DOHH2 (cell line): ENCODE measurements around the gene BOLA3.

Source experiments
- H3F3A ChIP-seq: fragments of 200-600 bp; sonication (generic), shearing (Covaris generic); 2 replicates; pipeline ENCODE4 v1.6.0; 2016; ENCODE audit warnings: antibody characterized with exemption, mild to moderate bottlenecking; ENCODE audit not compliant: control insufficient read depth, insufficient read depth
- H3K27ac ChIP-seq: fragments of 200-600 bp; sonication (generic); 2 replicates; pipeline ENCODE4 v1.5.1; 2014; ENCODE audit warnings: low read depth, mild to moderate bottlenecking, low read length, moderate library complexity
- H3K27me3 ChIP-seq: fragments of 200-600 bp; sonication (generic); 2 replicates; pipeline ENCODE4 v1.6.1; 2014; ENCODE audit warnings: mild to moderate bottlenecking, low read length, mixed read lengths; ENCODE audit not compliant: control insufficient read depth
- H3K36me3 ChIP-seq: fragments of 200-600 bp; sonication (generic); 2 replicates; pipeline ENCODE4 v1.6.1; 2014; ENCODE audit warnings: mild to moderate bottlenecking, low read length, moderate library complexity, mixed read lengths; ENCODE audit not compliant: control insufficient read depth
- H3K4me1 ChIP-seq: fragments of 200-600 bp; sonication (generic); 2 replicates; pipeline ENCODE4 v1.6.1; 2014; ENCODE audit warnings: mild to moderate bottlenecking, low read length, mixed read lengths; ENCODE audit not compliant: control insufficient read depth
- H3K4me2 ChIP-seq: fragments of 200-600 bp; sonication (generic); 2 replicates; pipeline ENCODE4 v1.6.0; 2014; ENCODE audit warnings: mild to moderate bottlenecking, low read length, moderate library complexity
- H3K4me3 ChIP-seq: fragments of 200-600 bp; sonication (generic); 2 replicates; pipeline ENCODE4 v1.5.1; 2014; ENCODE audit warnings: mild to moderate bottlenecking, low read length, mixed read lengths
- H3K79me2 ChIP-seq: fragments of 200-600 bp; sonication (generic); 2 replicates; pipeline ENCODE4 v1.6.1; 2014; ENCODE audit warnings: mild to moderate bottlenecking, low read length, mixed read lengths; ENCODE audit not compliant: control insufficient read depth
- H3K9me2 ChIP-seq: fragments of 200-600 bp; sonication (generic); replicated peaks from 2 replicates; pipeline ENCODE4 v1.6.1; 2014; ENCODE audit warnings: mild to moderate bottlenecking, low read length, mixed read lengths; ENCODE audit not compliant: control insufficient read depth
- H3K9me3 ChIP-seq: fragments of 200-600 bp; sonication (generic); 2 replicates; pipeline ENCODE4 v1.6.1; 2014; ENCODE audit warnings: antibody characterized with exemption, low read length, mixed read lengths; ENCODE audit not compliant: control insufficient read depth, insufficient read depth
- H4K20me1 ChIP-seq: fragments of 200-600 bp; sonication (generic); 2 replicates; pipeline ENCODE4 v1.6.0; 2014; ENCODE audit warnings: low read depth, mild to moderate bottlenecking, antibody characterized with exemption, low read length, moderate library complexity; ENCODE audit not compliant: control insufficient read depth, insufficient read depth
- EZH2phosphoT487 ChIP-seq: fragments of 200-600 bp; sonication (generic); IDR thresholded peaks from 2 replicates; pipeline ENCODE4 v1.6.1; 2017; ENCODE audit warnings: borderline replicate concordance, mild to moderate bottlenecking, antibody characterized with exemption, low read length, moderate library complexity, mixed read lengths
- TF ChIP-seq, protein P1 (sequence below): fragments of 200-600 bp; sonication (generic); IDR thresholded peaks from one replicate; pipeline ENCODE4 v1.5.1; 2014; ENCODE audit warnings: antibody characterized with exemption, mild to moderate bottlenecking, low read depth, low read length; ENCODE audit not compliant: poor library complexity, severe bottlenecking

The BOLA3 gene

DNA sequence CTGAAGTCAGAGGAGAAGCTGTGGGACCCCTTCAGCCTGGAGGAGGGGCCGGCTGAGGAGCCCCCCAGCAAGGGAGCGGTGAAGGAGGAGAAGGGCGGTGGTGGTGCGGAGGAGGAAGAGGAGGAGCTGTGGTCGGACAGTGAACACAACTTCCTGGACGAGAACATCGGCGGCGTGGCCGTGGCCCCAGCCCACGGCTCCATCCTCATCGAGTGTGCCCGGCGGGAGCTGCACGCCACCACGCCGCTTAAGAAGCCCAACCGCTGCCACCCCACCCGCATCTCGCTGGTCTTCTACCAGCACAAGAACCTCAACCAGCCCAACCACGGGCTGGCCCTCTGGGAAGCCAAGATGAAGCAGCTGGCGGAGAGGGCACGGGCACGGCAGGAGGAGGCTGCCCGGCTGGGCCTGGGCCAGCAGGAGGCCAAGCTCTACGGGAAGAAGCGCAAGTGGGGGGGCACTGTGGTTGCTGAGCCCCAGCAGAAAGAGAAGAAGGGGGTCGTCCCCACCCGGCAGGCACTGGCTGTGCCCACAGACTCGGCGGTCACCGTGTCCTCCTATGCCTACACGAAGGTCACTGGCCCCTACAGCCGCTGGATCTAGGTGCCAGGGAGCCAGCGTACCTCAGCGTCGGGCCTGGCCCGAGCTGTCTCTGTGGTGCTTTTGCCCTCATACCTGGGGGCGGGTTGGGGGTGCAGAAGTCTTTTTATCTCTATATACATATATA is 46.0 kb downstream of the BOLA3 start:
- H3F3A ChIP-seq, result peaks cover 2% of the 10 kb centered on the region; the same call in 1 of the 2 replicates
- no peak overlapping the region for H3K27ac ChIP-seq
- no peaks in the 10 kb centered on the region for H3K27me3 ChIP-seq
- H4K20me1 ChIP-seq, result no peaks in the 10 kb centered on the region
- H3K4me3 ChIP-seq, result no peak overlapping the region
- H3K4me1 ChIP-seq, result no peaks in the 10 kb centered on the region
- no peaks in the 10 kb centered on the region for H3K9me2 ChIP-seq
- no peaks in the 10 kb centered on the region for H3K9me3 ChIP-seq
- H3K4me2 ChIP-seq, result no peak overlapping the region
- peaks cover 43% of the 10 kb centered on the region for H3K36me3 ChIP-seq
- no peak for TF ChIP-seq EZH2phosphoT487
- TF ChIP-seq, protein P1, sequence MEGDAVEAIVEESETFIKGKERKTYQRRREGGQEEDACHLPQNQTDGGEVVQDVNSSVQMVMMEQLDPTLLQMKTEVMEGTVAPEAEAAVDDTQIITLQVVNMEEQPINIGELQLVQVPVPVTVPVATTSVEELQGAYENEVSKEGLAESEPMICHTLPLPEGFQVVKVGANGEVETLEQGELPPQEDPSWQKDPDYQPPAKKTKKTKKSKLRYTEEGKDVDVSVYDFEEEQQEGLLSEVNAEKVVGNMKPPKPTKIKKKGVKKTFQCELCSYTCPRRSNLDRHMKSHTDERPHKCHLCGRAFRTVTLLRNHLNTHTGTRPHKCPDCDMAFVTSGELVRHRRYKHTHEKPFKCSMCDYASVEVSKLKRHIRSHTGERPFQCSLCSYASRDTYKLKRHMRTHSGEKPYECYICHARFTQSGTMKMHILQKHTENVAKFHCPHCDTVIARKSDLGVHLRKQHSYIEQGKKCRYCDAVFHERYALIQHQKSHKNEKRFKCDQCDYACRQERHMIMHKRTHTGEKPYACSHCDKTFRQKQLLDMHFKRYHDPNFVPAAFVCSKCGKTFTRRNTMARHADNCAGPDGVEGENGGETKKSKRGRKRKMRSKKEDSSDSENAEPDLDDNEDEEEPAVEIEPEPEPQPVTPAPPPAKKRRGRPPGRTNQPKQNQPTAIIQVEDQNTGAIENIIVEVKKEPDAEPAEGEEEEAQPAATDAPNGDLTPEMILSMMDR, result no peak
- no peaks in the 10 kb centered on the region for H3K79me2 ChIP-seq

DNA sequence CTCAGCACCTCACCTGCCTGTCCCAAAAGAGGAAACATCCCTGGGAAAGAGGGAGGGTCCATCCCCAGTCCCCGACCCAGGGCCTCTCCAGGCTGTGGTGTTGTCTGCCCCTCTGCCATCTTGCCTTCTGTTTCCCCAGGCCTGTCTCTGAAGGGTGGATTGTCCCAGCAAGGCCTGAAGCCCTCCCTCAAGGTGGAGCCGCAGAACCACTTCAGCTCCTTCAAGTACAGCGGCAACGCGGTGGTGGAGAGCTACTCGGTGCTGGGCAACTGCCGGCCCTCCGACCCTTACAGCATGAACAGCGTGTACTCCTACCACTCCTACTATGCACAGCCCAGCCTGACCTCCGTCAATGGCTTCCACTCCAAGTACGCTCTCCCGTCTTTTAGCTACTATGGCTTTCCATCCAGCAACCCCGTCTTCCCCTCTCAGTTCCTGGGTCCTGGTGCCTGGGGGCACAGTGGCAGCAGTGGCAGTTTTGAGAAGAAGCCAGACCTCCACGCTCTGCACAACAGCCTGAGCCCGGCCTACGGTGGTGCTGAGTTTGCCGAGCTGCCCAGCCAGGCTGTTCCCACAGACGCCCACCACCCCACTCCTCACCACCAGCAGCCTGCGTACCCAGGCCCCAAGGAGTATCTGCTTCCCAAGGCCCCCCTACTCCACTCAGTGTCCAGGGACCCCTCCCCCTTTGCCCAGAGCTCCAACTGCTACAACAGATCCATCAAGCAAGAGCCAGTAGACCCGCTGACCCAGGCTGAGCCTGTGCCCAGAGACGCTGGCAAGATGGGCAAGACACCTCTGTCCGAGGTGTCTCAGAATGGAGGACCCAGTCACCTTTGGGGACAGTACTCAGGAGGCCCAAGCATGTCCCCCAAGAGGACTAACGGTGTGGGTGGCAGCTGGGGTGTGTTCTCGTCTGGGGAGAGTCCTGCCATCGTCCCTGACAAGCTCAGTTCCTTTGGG is 47.2 kb downstream of the BOLA3 start:
- Histone ChIP-seq H3K27ac (no peak overlapping the region), H3K4me1 (no peaks in the 10 kb centered on the region), H3K9me2 (no peaks in the 10 kb centered on the region), H3K4me3 (no peak overlapping the region), H3K79me2 (no peaks in the 10 kb centered on the region), H3K4me2 (no peak overlapping the region), H3K27me3 (no peaks in the 10 kb centered on the region), H3K36me3 (peaks cover 46% of the 10 kb centered on the region), H4K20me1 (no peaks in the 10 kb centered on the region), H3F3A (peaks cover 6% of the 10 kb centered on the region; the same call in 1 of the 2 replicates), H3K9me3 (no peaks in the 10 kb centered on the region)
- TF ChIP-seq, protein P1, result no peak
- TF ChIP-seq EZH2phosphoT487, result no peak

DNA sequence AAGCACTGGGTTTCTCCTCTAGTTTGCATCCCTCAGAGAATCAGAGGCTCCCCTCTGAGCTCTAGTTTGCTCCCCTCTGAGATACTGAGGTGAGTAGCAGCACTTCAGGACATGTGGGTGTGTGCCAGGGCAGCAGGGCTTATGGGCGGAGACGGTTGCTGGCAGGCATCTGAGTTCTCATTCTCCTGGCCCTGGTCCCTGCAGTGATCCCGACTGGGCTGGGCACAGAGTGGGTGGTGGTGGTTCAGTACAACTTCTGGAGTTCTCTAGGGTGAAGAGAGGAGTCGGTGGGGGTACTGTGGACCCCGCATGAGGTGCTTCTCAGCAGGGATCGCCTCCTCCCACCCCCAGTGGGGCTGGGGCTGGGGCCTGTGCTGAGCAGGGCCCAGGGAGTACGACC is 47.9 kb downstream of the BOLA3 start:
- no peaks in the 10 kb centered on the region for H3K9me3 ChIP-seq
- TF ChIP-seq, protein P1, result no peak
- TF ChIP-seq EZH2phosphoT487, result no peak
- H4K20me1 ChIP-seq, result no peaks in the 10 kb centered on the region
- H3K4me2 ChIP-seq, result no peak overlapping the region
- no peaks in the 10 kb centered on the region for H3K4me1 ChIP-seq
- peaks cover 6% of the 10 kb centered on the region; the same call in 1 of the 2 replicates for H3F3A ChIP-seq
- no peak overlapping the region for H3K27ac ChIP-seq
- no peaks in the 10 kb centered on the region for H3K27me3 ChIP-seq
- H3K36me3 ChIP-seq, result peaks cover 50% of the 10 kb centered on the region
- H3K9me2 ChIP-seq, result no peaks in the 10 kb centered on the region
- no peak overlapping the region for H3K4me3 ChIP-seq
- H3K79me2 ChIP-seq, result no peaks in the 10 kb centered on the region
